Keratinocyte (primary cell): ENCODE measurements around the gene CATSPER1.

Source experiments
- CTCF ChIP-seq, 3 experiments: IDR thresholded peaks in 1 of 3; conservative IDR thresholded peaks in 1 of 3; optimal IDR thresholded peaks in 1 of 3; 2 replicates in 2 of 3; 3 replicates in 1 of 3; pipeline versions ENCODE3 to v1.5.1; 2011; ENCODE audit warnings: low read length in 3 of 3, mild to moderate bottlenecking in 3 of 3, moderate library complexity in 2 of 3, control low read depth in 1 of 3, inconsistent platforms in 1 of 3; ENCODE audit not compliant: insufficient read depth in 2 of 3; ENCODE audit errors: extremely low read depth in 1 of 3
- EZH2 ChIP-seq: IDR thresholded peaks from one replicate; pipeline ENCODE4 v1.6.1; 2012; ENCODE audit warnings: inconsistent platforms, mild to moderate bottlenecking, low read length, moderate library complexity

- no peak for TF ChIP-seq CTCF (optimal IDR thresholded peaks at IDR 0.05 in 1 of 3, IDR thresholded peaks at IDR 0.05 in 1 of 3, conservative IDR thresholded peaks at IDR 0.05 in 1 of 3; ENCODE audit: extremely low read depth in 1 of 3, insufficient read depth in 2 of 3, low read length in 3 of 3)
- TF ChIP-seq EZH2 = no peak
Observed at GRCh38 chr11:66011239-66011784, 15.0 kb downstream of the CATSPER1 start.
